HEK293 (cell line): ENCODE results near the gene BCL2.

ENCODE experiments used
- BCL11B ChIP-seq: fragments of 450-650 bp; formaldehyde crosslinking; IDR thresholded peaks from 2 replicates; pipeline ENCODE4 v1.5.1; 2016; ENCODE audit warnings: low read depth, missing biosample characterization, missing genetic modification characterization
- EGR2 ChIP-seq: fragments of 450-650 bp; formaldehyde crosslinking; IDR thresholded peaks from 2 replicates; pipeline ENCODE4 v1.5.1; 2016; ENCODE audit warnings: low read depth, missing biosample characterization, missing genetic modification characterization
- GLI4 ChIP-seq: fragments of 450-650 bp; formaldehyde crosslinking; IDR thresholded peaks from 2 replicates; pipeline ENCODE4 v1.5.1; 2016; ENCODE audit warnings: missing biosample characterization, missing genetic modification characterization
- HOXD13 ChIP-seq: sonication (generic); formaldehyde crosslinking; IDR thresholded peaks from 2 replicates; pipeline ENCODE4 v1.8.0; 2022; ENCODE audit warnings: missing genetic modification reagents, borderline replicate concordance
- KLF17 ChIP-seq: fragments of 450-650 bp; formaldehyde crosslinking; IDR thresholded peaks from 2 replicates; pipeline ENCODE4 v1.5.1; 2016; ENCODE audit warnings: missing biosample characterization, missing genetic modification characterization
- KLF7 ChIP-seq: fragments of 450-650 bp; formaldehyde crosslinking; IDR thresholded peaks from 2 replicates; pipeline ENCODE4 v1.5.1; 2016; ENCODE audit warnings: missing biosample characterization, missing genetic modification characterization, borderline replicate concordance
- REPIN1 ChIP-seq: fragments of 450-650 bp; formaldehyde crosslinking; IDR thresholded peaks from 2 replicates; pipeline ENCODE4 v1.5.1; 2017; ENCODE audit warnings: missing biosample characterization, missing genetic modification characterization, low read depth
- SP7 ChIP-seq: fragments of 450-650 bp; formaldehyde crosslinking; IDR thresholded peaks from 2 replicates; pipeline ENCODE4 v1.5.1; 2016; ENCODE audit warnings: missing biosample characterization, missing genetic modification characterization
- ZBTB17 ChIP-seq: fragments of 450-650 bp; formaldehyde crosslinking; IDR thresholded peaks from 2 replicates; pipeline ENCODE4 v1.5.1; 2016; ENCODE audit warnings: missing biosample characterization, missing genetic modification characterization
- ZNF146 ChIP-seq: fragments of 450-650 bp; formaldehyde crosslinking; IDR thresholded peaks from 2 replicates; pipeline ENCODE4 v1.5.1; 2016; ENCODE audit warnings: missing biosample characterization, missing genetic modification characterization
- ZNF221 ChIP-seq: fragments of 450-650 bp; formaldehyde crosslinking; IDR thresholded peaks from 2 replicates; pipeline ENCODE4 v1.5.1; 2017; ENCODE audit warnings: missing biosample characterization, missing genetic modification characterization, borderline replicate concordance
- ZNF274 ChIP-seq, 2 experiments: fragments of 200-500 bp in 1 of 2; fragments of 450-650 bp in 1 of 2; sonication (Bioruptor generic) in 1 of 2; formaldehyde crosslinking in 1 of 2; IDR thresholded peaks; 2 replicates each; pipeline versions ENCODE4 v1.5.1 to v1.6.1; 2014 to 2016; ENCODE audit warnings: borderline replicate concordance in 1 of 2, inconsistent platforms in 1 of 2, low read length in 1 of 2, missing biosample characterization in 1 of 2, missing genetic modification characterization in 1 of 2
- ZNF335 ChIP-seq: fragments of 450-650 bp; formaldehyde crosslinking; conservative IDR thresholded peaks from 2 replicates; pipeline ENCODE4 v1.5.1; 2016; ENCODE audit warnings: missing biosample characterization, missing genetic modification characterization
- ZNF404 ChIP-seq: fragments of 450-650 bp; formaldehyde crosslinking; IDR thresholded peaks from 2 replicates; pipeline ENCODE4 v1.5.1; 2017; ENCODE audit warnings: missing biosample characterization, missing genetic modification characterization
- ZNF529 ChIP-seq: fragments of 450-650 bp; formaldehyde crosslinking; IDR thresholded peaks from 2 replicates; pipeline ENCODE4 v1.5.1; 2017; ENCODE audit warnings: missing genetic modification characterization, missing biosample characterization; ENCODE audit not compliant: insufficient replicate concordance
- ZNF555 ChIP-seq: fragments of 450-650 bp; formaldehyde crosslinking; conservative IDR thresholded peaks from 2 replicates; pipeline ENCODE4 v1.5.1; 2017; ENCODE audit warnings: missing biosample characterization, mild to moderate bottlenecking, missing genetic modification characterization, inconsistent platforms
- ZNF560 ChIP-seq: fragments of 450-650 bp; formaldehyde crosslinking; IDR thresholded peaks from 2 replicates; pipeline ENCODE4 v1.5.1; 2017; ENCODE audit warnings: missing biosample characterization, missing genetic modification characterization, borderline replicate concordance
- ZNF571 ChIP-seq: fragments of 450-650 bp; formaldehyde crosslinking; IDR thresholded peaks from 2 replicates; pipeline ENCODE4 v1.5.0; 2017; ENCODE audit warnings: missing biosample characterization, missing genetic modification characterization
- ZNF629 ChIP-seq: fragments of 450-650 bp; formaldehyde crosslinking; IDR thresholded peaks from 2 replicates; pipeline ENCODE4 v1.5.1; 2017; ENCODE audit warnings: missing biosample characterization, missing genetic modification characterization
- ZNF660 ChIP-seq: fragments of 450-650 bp; IDR thresholded peaks from 2 replicates; pipeline ENCODE4 v1.5.1; 2018; ENCODE audit warnings: missing biosample characterization, mild to moderate bottlenecking, missing genetic modification characterization
- ZNF664 ChIP-seq: fragments of 450-650 bp; formaldehyde crosslinking; IDR thresholded peaks from 2 replicates; pipeline ENCODE4 v1.5.1; 2016; ENCODE audit warnings: missing biosample characterization, missing genetic modification characterization
- ZNF670 ChIP-seq: fragments of 450-650 bp; formaldehyde crosslinking; IDR thresholded peaks from 2 replicates; pipeline ENCODE4 v1.5.1; 2016; ENCODE audit warnings: missing biosample characterization, missing genetic modification characterization, low read depth
- ZNF692 ChIP-seq: fragments of 450-650 bp; formaldehyde crosslinking; IDR thresholded peaks from 2 replicates; pipeline ENCODE4 v1.5.1; 2016; ENCODE audit warnings: missing biosample characterization, missing genetic modification characterization
- ZNF768 ChIP-seq: fragments of 450-650 bp; formaldehyde crosslinking; IDR thresholded peaks from 2 replicates; pipeline ENCODE4 v1.5.1; 2018; ENCODE audit warnings: missing biosample characterization, mild to moderate bottlenecking, missing genetic modification characterization
- ZNF777 ChIP-seq: fragments of 450-650 bp; formaldehyde crosslinking; IDR thresholded peaks from 2 replicates; pipeline ENCODE4 v1.5.1; 2017; ENCODE audit warnings: missing biosample characterization, missing genetic modification characterization, borderline replicate concordance
- ZNF792 ChIP-seq: fragments of 450-650 bp; formaldehyde crosslinking; IDR thresholded peaks from 2 replicates; pipeline ENCODE4 v1.5.1; 2016; ENCODE audit warnings: missing biosample characterization, missing genetic modification characterization
- ZSCAN23 ChIP-seq: fragments of 450-650 bp; formaldehyde crosslinking; IDR thresholded peaks from 2 replicates; pipeline ENCODE4 v1.5.1; 2016; ENCODE audit warnings: missing biosample characterization, missing genetic modification characterization
- TF ChIP-seq, protein P1 (sequence below): fragments of 450-650 bp; formaldehyde crosslinking; conservative IDR thresholded peaks from 2 replicates; pipeline ENCODE4 v1.5.1; 2016; ENCODE audit warnings: low read depth, missing biosample characterization, missing genetic modification characterization
- TF ChIP-seq, protein P2 (sequence below): fragments of 450-650 bp; formaldehyde crosslinking; IDR thresholded peaks from 2 replicates; pipeline ENCODE4 v1.5.1; 2016; ENCODE audit warnings: missing biosample characterization, missing genetic modification characterization

The BCL2 gene

DNA sequence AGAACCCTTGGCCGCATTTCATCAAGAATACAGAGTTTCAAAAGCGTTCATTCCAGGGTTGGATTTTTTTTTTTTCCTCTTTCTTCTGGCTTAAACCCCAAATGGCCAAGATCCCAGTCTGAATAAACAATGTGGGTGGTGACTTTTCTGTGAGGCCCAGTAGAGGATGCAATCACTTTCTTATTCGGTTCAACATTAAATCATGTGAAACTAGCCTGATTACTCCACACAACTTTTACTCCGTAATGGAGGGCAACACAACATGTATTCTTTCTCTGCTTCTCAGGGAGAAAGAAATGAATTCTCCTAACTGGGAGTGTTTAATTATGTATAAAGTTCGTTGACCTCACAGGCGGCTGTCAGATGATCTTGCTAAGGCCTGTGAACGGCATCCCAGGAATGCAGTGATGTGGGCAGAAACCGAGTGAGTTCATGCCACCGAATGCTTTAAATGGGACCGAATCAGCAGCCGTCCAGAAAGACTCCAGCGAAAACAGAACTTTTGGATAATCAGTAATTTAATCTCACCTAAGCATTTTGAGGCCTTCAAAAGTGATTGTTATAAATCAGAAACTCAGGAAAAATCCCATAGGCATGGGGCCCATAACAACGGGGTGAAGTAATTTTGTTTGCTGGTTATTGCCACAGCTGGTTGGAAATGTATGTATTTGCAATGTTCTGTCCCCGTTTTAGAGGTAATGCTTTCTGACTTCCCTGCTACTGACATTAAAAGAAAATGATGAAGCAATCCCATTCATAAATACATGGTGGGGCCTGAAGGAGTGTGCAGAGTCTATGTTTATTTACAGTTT is 81.5 kb downstream of the BCL2 start (continued):
- TF ChIP-seq, protein P1, sequence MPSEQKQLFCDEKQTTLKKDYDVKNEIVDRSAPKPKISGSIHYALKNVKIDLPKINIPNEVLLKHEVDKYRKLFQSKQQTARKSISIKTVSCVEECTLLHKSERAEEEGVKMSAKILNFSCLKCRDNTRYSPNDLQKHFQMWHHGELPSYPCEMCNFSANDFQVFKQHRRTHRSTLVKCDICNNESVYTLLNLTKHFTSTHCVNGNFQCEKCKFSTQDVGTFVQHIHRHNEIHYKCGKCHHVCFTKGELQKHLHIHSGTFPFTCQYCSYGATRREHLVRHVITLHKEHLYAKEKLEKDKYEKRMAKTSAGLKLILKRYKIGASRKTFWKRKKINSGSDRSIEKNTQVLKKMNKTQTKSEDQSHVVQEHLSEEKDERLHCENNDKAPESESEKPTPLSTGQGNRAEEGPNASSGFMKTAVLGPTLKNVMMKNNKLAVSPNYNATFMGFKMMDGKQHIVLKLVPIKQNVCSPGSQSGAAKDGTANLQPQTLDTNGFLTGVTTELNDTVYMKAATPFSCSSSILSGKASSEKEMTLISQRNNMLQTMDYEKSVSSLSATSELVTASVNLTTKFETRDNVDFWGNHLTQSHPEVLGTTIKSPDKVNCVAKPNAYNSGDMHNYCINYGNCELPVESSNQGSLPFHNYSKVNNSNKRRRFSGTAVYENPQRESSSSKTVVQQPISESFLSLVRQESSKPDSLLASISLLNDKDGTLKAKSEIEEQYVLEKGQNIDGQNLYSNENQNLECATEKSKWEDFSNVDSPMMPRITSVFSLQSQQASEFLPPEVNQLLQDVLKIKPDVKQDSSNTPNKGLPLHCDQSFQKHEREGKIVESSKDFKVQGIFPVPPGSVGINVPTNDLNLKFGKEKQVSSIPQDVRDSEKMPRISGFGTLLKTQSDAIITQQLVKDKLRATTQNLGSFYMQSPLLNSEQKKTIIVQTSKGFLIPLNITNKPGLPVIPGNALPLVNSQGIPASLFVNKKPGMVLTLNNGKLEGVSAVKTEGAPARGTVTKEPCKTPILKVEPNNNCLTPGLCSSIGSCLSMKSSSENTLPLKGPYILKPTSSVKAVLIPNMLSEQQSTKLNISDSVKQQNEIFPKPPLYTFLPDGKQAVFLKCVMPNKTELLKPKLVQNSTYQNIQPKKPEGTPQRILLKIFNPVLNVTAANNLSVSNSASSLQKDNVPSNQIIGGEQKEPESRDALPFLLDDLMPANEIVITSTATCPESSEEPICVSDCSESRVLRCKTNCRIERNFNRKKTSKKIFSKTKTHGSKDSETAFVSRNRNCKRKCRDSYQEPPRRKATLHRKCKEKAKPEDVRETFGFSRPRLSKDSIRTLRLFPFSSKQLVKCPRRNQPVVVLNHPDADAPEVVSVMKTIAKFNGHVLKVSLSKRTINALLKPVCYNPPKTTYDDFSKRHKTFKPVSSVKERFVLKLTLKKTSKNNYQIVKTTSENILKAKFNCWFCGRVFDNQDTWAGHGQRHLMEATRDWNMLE: no peak
- no peak for TF ChIP-seq ZNF146 (tag by site-specific recombination)
- TF ChIP-seq ZNF571 (tag by site-specific recombination): no peak
- no peak for TF ChIP-seq ZNF792
- TF ChIP-seq ZNF768 (tag by site-specific recombination): no peak
- TF ChIP-seq BCL11B (tag by site-specific recombination): no peak
- TF ChIP-seq SP7 (tag by site-specific recombination): 0 out of 2 replicates have a peak, but pooled peaks have one; percentile 35
- 0 out of 2 replicates have a peak, but pooled peaks have one; percentile 19 for TF ChIP-seq EGR2 (tag by site-specific recombination)
- TF ChIP-seq ZNF664: no peak
- no peak for TF ChIP-seq ZNF777 (tag by site-specific recombination)
- TF ChIP-seq ZNF555 (tag by site-specific recombination): no peak
- TF ChIP-seq KLF7 (tag by site-specific recombination): no peak
- TF ChIP-seq ZBTB17: peak; percentile 54
- 0 out of 2 replicates have a peak, but pooled peaks have one; percentile 46 for TF ChIP-seq ZNF660 (tag by site-specific recombination)
- peak; percentile 81 for TF ChIP-seq ZNF335 (tag by site-specific recombination)
- no peak for TF ChIP-seq HOXD13 (CRISPR knock-in tag)
- TF ChIP-seq ZSCAN23: no peak
- TF ChIP-seq ZNF560 (tag by site-specific recombination): no peak
- TF ChIP-seq ZNF692: no peak
- TF ChIP-seq KLF17: no peak
- no peak for TF ChIP-seq GLI4 (tag by site-specific recombination)
- no peak for TF ChIP-seq ZNF670 (tag by site-specific recombination)
- no peak for TF ChIP-seq ZNF221
- TF ChIP-seq ZNF274 (IDR thresholded peaks at IDR 0.05; ENCODE audit: low read length): no peak
- TF ChIP-seq ZNF274 (tag by site-specific recombination; IDR thresholded peaks at IDR 0.05; ENCODE audit: borderline replicate concordance): no peak
- TF ChIP-seq REPIN1 (tag by site-specific recombination): no peak
- no peak for TF ChIP-seq ZNF404 (tag by site-specific recombination)
- TF ChIP-seq ZNF629: 0 out of 2 replicates have a peak, but pooled peaks have one; percentile 32
- no peak for TF ChIP-seq ZNF529 (tag by site-specific recombination)
- TF ChIP-seq, protein P2, sequence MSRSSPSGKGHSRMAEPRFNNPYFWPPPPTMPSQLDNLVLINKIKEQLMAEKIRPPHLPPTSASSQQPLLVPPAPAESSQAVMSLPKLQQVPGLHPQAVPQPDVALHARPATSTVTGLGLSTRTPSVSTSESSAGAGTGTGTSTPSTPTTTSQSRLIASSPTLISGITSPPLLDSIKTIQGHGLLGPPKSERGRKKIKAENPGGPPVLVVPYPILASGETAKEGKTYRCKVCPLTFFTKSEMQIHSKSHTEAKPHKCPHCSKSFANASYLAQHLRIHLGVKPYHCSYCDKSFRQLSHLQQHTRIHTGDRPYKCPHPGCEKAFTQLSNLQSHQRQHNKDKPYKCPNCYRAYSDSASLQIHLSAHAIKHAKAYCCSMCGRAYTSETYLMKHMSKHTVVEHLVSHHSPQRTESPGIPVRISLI (tag by site-specific recombination): no peak
